Natural killer cell treated with Interleukin-12 subunit alpha and Interleukin-12 subunit beta and Interleukin-15 and Interleukin-18, amount 100 ng/mL, for 72 hours (primary cell): ENCODE data around the gene TLL1. TPM values are rescaled to one million over a fixed set of nuclear protein-coding genes. Genes with fewer than 3 reads are reported as not detected.

ENCODE experiments used
- ATAC-seq, 2 donors: fragments of 150-1000 bp; cut with Tn5 transposase in 1 of 2; sonication (Bioruptor Pico), chemical (Tn5 transposase) in 1 of 2; 2 replicates each; pipeline ENCODE4 v1.10.0; 2021
- DNase-seq: peaks from one replicate; pipeline ENCODE4 v3.0.0; 2022; ENCODE audit warnings: low spot score
- H3K27ac Mint-ChIP-seq, 2 donors: 1 replicate in 1 of 2; 2 replicates in 1 of 2; pipeline ENCODE4 v1.8.0; 2022; ENCODE audit warnings: mixed read lengths in 2 of 2, mild to moderate bottlenecking in 1 of 2, moderate library complexity in 1 of 2
- H3K27me3 Mint-ChIP-seq, 2 donors: 1 replicate in 1 of 2; 2 replicates in 1 of 2; pipeline ENCODE4 v1.8.0; 2022; ENCODE audit warnings: mixed read lengths in 2 of 2
- H3K36me3 Mint-ChIP-seq: one replicate; pipeline ENCODE4 v1.8.0; 2022; ENCODE audit warnings: mixed read lengths
- H3K4me1 Mint-ChIP-seq, 2 donors: 1 replicate in 1 of 2; 2 replicates in 1 of 2; pipeline ENCODE4 v1.8.0; 2022; ENCODE audit warnings: low read depth in 2 of 2, mixed read lengths in 2 of 2, mild to moderate bottlenecking in 1 of 2
- H3K4me3 Mint-ChIP-seq: one replicate; pipeline ENCODE4 v1.8.0; 2022; ENCODE audit warnings: mixed read lengths
- H3K9me3 Mint-ChIP-seq: 2 replicates; pipeline ENCODE4 v1.8.0; 2022; ENCODE audit warnings: mixed read lengths
- total RNA-seq, 2 donors: library from RNA; stranded (reverse); gene quantifications; one replicate each; pipeline ENCODE4 v1.2.3, GENCODE V29; 2022

Gene TLL1
- total RNA-seq, 2 donors from 2014 or later: 0.31 TPM; not detected in 1

GRCh38 chr4:165867961-165868360 lies 5.1 kb upstream of the TLL1 start:
- Mint-ChIP-seq H3K4me3 (no peak overlapping the region), H3K27me3 (peaks cover 6 to 8% of the 10 kb centered on the region in 2 donors), H3K9me3 (no peaks in the 10 kb centered on the region), H3K27ac (no peak overlapping the region), H3K36me3 (no peaks in the 10 kb centered on the region), H3K4me1 (no peaks in the 10 kb centered on the region)
- ATAC-seq (no peak), DNase-seq (no peak)

GRCh38 chr4:165873298-165874071 lies 448 bp downstream of the TLL1 start:
- Mint-ChIP-seq H3K27ac (no peak overlapping the region), H3K4me3 (no peak overlapping the region), H3K27me3 (peaks cover 15 to 17% of the 10 kb centered on the region in 2 donors), H3K4me1 (no peaks in the 10 kb centered on the region), H3K9me3 (peaks cover 4% of the 10 kb centered on the region), H3K36me3 (peaks cover 4% of the 10 kb centered on the region)
- DNase-seq: no peak
- ATAC-seq: peak in 1 of 2 donors; percentile 56

- H3K27me3 Mint-ChIP-seq: peaks cover 15 to 17% of the 10 kb centered on the region in 2 donors
- H3K4me1 Mint-ChIP-seq: no peaks in the 10 kb centered on the region
- no peak overlapping the region for H3K4me3 Mint-ChIP-seq
- H3K9me3 Mint-ChIP-seq: peaks cover 5% of the 10 kb centered on the region
- no peak overlapping the region for H3K27ac Mint-ChIP-seq
- H3K36me3 Mint-ChIP-seq: peaks cover 4% of the 10 kb centered on the region
- DNase-seq (no peak), ATAC-seq (peak in 1 of 2 donors; percentile 9)
These were observed 1.2 kb downstream of the TLL1 start for GRCh38 chr4:165874072-165874790.

GRCh38 chr4:165874791-165875371 lies 1.8 kb downstream of the TLL1 start:
- peak in 1 of 2 donors; percentile 17 for ATAC-seq
- no peak overlapping the region for H3K4me3 Mint-ChIP-seq

GRCh38 chr4:165875446-165875845 lies 2.4 kb downstream of the TLL1 start:
- Mint-ChIP-seq H3K27ac (no peak overlapping the region), H3K4me3 (no peak overlapping the region), H3K4me1 (no peaks in the 10 kb centered on the region), H3K27me3 (peaks cover 15 to 17% of the 10 kb centered on the region in 2 donors), H3K9me3 (peaks cover 5% of the 10 kb centered on the region), H3K36me3 (peaks cover 4% of the 10 kb centered on the region)
- no peak for ATAC-seq
- no peak for DNase-seq

More at GRCh38 chr4:165874791-165875371, 1.8 kb downstream of the TLL1 start:
- DNase-seq: no peak
- peaks cover 15 to 17% of the 10 kb centered on the region in 2 donors for H3K27me3 Mint-ChIP-seq
- H3K36me3 Mint-ChIP-seq: peaks cover 4% of the 10 kb centered on the region
- peaks cover 5% of the 10 kb centered on the region for H3K9me3 Mint-ChIP-seq
- no peaks in the 10 kb centered on the region for H3K4me1 Mint-ChIP-seq
- no peak overlapping the region for H3K27ac Mint-ChIP-seq

- Mint-ChIP-seq H3K4me3 (no peak overlapping the region), H3K9me3 (peaks cover 5% of the 10 kb centered on the region), H3K27ac (no peak overlapping the region), H3K27me3 (peaks cover 15% of the 10 kb centered on the region in 2 donors), H3K36me3 (peaks cover 4% of the 10 kb centered on the region), H3K4me1 (no peaks in the 10 kb centered on the region)
- DNase-seq: no peak
- no peak for ATAC-seq
These were observed 4.2 kb downstream of the TLL1 start for GRCh38 chr4:165877286-165877685.

- DNase-seq: no peak
- Mint-ChIP-seq H3K27me3 (peaks cover 7% of the 10 kb centered on the region in 2 donors), H3K4me1 (no peaks in the 10 kb centered on the region), H3K9me3 (peaks cover 5% of the 10 kb centered on the region), H3K4me3 (no peak overlapping the region), H3K36me3 (peaks cover 4% of the 10 kb centered on the region), H3K27ac (no peak overlapping the region)
- no peak for ATAC-seq
These were observed 6.6 kb downstream of the TLL1 start for GRCh38 chr4:165879641-165880040.

- no peak for DNase-seq
- Mint-ChIP-seq H3K27ac (no peak overlapping the region), H3K27me3 (no peaks in the 10 kb centered on the region), H3K9me3 (peaks cover 16% of the 10 kb centered on the region), H3K4me1 (no peaks in the 10 kb centered on the region), H3K36me3 (peaks cover 12% of the 10 kb centered on the region), H3K4me3 (no peak overlapping the region)
- ATAC-seq: no peak
These were observed 21.1 kb downstream of the TLL1 start for GRCh38 chr4:165894159-165894558.

GRCh38 chr4:165905405-165906027 lies 32.5 kb downstream of the TLL1 start:
- ATAC-seq: no peak

GRCh38 chr4:165906272-165906671 lies 33.2 kb downstream of the TLL1 start:
- Mint-ChIP-seq H3K27ac (no peak overlapping the region), H3K4me3 (no peak overlapping the region), H3K4me1 (no peaks in the 10 kb centered on the region), H3K9me3 (peaks cover 12% of the 10 kb centered on the region), H3K27me3 (no peaks in the 10 kb centered on the region), H3K36me3 (no peaks in the 10 kb centered on the region)
- DNase-seq (no peak), ATAC-seq (no peak)

More at GRCh38 chr4:165905405-165906027, 32.5 kb downstream of the TLL1 start:
- Mint-ChIP-seq H3K4me1 (no peaks in the 10 kb centered on the region), H3K36me3 (no peaks in the 10 kb centered on the region), H3K9me3 (peaks cover 14% of the 10 kb centered on the region), H3K27ac (no peak overlapping the region), H3K27me3 (no peaks in the 10 kb centered on the region), H3K4me3 (no peak overlapping the region)
- DNase-seq: no peak

- H3K36me3 Mint-ChIP-seq: no peaks in the 10 kb centered on the region
- H3K4me3 Mint-ChIP-seq: no peak overlapping the region
- no peaks in the 10 kb centered on the region for H3K27me3 Mint-ChIP-seq
- ATAC-seq (no peak), DNase-seq (no peak)
- peaks cover 8% of the 10 kb centered on the region for H3K9me3 Mint-ChIP-seq
- no peaks in the 10 kb centered on the region for H3K4me1 Mint-ChIP-seq
- no peak overlapping the region for H3K27ac Mint-ChIP-seq
These were observed 36.9 kb downstream of the TLL1 start for GRCh38 chr4:165909947-165910346.

- no peaks in the 10 kb centered on the region for H3K27me3 Mint-ChIP-seq
- no peaks in the 10 kb centered on the region for H3K36me3 Mint-ChIP-seq
- peaks cover 4% of the 10 kb centered on the region for H3K9me3 Mint-ChIP-seq
- H3K4me1 Mint-ChIP-seq: no peaks in the 10 kb centered on the region
- DNase-seq: no peak
- no peak overlapping the region for H3K27ac Mint-ChIP-seq
- ATAC-seq: no peak
- no peak overlapping the region for H3K4me3 Mint-ChIP-seq
These were observed 42.2 kb downstream of the TLL1 start for GRCh38 chr4:165915215-165915614.

- no peak overlapping the region for H3K4me3 Mint-ChIP-seq
- H3K36me3 Mint-ChIP-seq: peaks cover 5% of the 10 kb centered on the region
- H3K27ac Mint-ChIP-seq: no peak overlapping the region
- ATAC-seq (no peak), DNase-seq (no peak)
- peaks cover 12% of the 10 kb centered on the region for H3K9me3 Mint-ChIP-seq
- H3K4me1 Mint-ChIP-seq: no peaks in the 10 kb centered on the region
- no peaks in the 10 kb centered on the region for H3K27me3 Mint-ChIP-seq
These were observed 48.5 kb downstream of the TLL1 start for GRCh38 chr4:165921546-165921945.
